ENCODE measurements around the gene SMAP1.
"Not testable (repeated sequence)": the region's sequence is repeated elsewhere in the genome, so short reads cannot be mapped to it uniquely, and the experiment has no call there.

The SMAP1 gene

DNA sequence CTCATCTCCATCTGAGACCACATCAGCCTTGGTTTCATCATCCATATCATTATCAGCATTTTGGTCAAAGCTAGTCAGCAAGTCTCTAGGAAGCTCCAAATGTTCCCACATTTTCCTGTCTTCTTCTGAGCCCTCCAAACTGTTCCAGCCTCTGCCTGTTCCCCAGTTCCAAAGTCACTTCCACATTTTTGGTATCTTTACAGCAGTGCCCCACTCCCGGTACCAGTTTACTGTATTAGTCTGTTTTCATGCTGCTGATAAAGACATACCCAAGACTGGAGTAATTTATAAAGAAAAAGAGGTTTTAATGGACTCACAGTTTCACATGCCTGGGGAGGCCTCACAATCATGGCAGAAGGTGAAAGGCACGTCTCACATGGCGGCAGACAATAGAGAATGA lies 74.8 kb downstream of the SMAP1 start:
- DNase-seq = not testable (repeated sequence)

DNA sequence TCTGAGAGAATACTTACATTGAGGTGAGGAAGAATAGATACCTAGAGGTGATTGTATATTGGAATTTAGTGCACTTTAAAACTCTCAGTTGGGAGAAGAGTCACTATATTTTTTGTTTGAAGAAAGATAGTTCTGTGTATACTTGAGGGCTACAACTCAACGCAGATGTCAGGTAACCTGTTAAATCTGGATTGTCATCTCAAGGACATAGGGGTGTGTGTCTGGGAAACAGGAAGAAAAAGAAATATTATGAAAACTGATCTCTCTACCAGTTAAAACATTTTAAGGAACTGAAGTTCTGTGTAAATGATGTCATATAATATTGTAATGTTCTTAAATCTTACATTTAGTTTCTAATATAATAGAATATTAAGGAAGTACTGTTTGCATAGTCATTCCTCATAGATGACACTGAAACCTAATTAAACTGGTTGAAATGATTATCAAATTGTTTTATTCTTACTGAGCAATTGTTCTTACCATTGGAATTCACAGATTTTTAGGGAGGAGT lies 86.2 kb downstream of the SMAP1 start:
- DNase-seq = no peak

DNA sequence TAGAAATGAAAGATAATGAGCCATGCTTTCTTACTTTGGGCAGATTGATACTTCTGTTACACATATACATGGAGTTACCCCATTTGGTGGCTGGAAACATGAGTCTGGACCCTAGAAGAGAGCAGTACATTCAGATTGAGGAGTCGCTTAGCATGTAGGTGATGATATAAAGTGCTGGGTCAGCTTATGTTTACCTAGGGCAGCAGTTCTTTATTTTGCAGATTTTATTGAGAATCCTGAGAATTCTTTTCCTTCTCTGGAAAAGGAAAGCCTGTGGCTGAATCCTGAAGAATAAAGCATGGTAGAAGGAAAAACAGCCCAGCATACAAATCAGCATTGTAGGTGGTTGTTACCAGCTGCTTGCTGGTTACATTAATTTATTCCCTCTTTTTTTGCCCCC lies 91.2 kb downstream of the SMAP1 start:
- no peak for DNase-seq

DNA sequence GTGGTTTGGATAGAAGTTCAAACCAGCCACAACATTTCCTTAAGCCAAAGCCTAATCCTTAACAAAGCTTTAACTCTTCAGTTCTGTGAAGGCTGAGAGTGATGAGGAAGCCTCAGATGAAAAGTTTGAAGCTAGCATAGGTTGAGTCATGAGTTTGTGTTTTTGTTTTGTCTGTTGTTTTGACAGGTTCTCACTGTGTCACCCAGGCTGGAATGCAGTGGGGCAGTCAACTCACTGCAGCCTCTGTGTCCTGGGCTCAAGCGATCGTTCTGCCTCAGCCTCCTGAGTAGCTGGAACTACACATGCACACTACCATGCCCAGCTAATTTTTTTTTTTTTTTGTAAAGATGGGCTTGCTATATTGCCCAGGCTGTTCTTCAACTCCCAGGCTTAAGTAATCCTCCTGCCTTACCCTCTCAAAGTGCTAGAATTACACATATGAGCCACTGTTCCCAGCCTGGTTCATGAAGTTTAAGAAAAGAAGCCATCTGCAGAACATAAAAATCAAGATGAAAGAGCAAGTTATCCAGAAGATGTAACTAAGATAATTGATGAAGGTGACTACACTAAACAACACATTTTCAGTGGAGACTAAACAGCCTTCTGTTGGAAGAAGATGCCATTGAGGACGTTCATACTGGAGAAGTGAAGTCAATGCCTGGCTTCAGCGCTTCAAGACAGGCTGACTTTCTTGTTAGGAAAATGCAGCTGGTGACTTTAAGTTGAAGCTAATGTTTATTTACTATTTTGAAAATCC lies 96.2 kb downstream of the SMAP1 start:
- no peak for DNase-seq

DNA sequence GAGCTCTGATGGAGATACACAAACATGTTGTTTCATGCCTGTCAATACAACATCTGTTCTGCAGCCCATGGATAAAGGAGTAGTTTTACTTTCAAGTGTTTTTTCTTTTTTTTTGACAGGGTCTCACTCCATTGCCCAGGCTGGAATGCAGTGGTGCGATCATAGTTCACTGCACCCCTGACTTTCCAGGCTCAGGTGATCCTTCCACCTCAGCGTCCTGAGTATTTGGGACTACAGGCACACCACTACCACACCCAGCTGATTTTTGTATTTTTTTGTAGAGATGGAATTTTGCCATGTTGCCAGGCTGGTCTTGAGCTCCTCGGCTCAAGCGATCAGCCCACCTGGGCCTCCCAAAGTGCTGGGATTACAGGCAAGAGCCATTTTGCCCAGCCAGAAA lies 97.0 kb downstream of the SMAP1 start:
- DNase-seq = no peak

DNA sequence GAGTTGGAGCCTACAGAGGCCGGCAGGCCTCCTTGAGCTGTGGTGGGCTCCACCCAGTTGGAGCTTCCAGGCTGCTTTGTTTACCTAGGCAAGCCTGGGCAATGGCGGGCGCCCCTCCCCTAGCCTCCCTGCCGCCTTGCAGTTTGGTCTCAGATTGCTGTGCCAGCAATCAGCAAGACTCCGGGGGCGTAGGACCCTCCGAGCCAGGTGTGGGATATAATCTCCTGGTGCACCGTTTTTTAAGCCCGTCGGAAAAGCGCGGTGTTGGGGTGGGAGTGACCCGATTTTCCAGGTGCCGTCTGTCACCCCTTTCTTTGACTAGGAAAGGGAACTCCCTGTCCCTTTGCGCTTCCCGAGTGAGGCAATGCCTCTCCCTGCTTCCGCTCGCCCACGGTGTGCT lies 103.7 kb downstream of the SMAP1 start:
- not testable (repeated sequence) for DNase-seq

DNA sequence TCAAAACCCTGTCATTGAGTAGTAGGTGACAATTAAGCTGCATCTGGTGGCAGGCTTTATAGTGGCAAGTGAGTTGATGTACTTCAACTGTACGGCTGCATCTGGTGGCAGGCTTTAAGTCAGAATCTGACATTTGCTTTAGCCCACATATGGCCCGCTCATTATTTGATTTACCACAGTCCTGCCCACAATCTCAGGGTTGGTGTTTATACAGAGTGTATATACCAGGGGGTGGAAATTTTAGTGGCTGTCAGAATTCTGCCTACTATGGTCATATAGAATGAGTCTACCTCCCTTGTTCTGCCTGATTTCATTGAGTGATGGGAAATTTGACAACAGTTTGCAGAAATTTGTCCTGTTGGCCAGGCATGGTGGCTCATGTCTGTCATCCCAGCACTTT lies 112.3 kb downstream of the SMAP1 start:
- DNase-seq = no peak

DNA sequence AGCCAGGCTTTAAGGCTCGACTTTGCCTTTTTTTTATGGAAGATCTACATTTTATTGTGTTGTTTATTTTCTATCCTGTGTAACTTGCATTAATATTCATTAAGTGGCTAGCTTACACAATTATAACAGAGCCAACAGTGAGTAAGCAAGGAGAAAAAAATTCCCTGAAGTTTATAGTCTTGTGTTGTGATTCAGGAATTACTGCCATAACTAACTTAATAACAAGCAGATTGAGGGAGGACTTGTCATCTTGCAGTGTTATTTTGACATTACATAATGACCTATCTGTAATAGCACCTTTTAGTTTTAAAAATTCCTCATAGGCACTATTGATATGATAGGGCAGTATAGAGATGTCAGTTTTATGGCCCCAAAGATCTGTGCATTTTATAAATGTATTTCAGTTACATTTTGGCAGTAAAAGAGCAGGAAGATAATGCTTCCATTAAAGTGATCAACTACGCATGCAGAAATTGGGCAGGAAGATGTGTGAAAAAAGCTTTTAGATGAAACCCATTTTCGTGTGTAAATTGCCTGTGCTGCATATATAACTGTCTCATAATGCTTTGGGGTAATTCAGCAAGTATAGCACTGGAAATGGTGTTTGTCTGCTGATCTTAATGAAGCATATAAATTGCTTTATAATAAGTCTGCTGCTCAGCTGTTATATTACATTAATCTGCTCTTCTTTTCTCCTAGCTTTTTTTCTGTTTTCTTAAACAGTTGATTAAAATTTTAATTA lies 123.0 kb downstream of the SMAP1 start:
- DNase-seq = no peak

DNA sequence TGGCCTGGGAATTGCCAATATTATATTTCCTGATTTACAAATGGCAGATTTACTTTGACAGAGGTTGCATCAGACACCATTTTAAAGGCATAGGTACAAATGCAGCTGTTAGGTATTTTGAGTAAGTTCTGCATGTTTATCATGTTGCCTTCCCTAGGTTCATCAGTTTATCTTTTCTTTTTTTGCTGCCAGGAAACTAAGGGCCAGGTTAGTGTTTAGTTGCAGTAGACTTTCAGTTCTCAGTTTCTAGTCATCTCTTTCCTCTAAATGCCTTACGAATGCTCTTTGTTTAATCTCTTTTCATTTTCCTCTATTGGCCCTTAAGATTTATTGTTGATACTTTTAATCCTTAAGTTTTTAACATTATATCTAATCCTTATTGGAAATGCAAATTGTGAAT lies 129.9 kb downstream of the SMAP1 start:
- DNase-seq = no peak

DNA sequence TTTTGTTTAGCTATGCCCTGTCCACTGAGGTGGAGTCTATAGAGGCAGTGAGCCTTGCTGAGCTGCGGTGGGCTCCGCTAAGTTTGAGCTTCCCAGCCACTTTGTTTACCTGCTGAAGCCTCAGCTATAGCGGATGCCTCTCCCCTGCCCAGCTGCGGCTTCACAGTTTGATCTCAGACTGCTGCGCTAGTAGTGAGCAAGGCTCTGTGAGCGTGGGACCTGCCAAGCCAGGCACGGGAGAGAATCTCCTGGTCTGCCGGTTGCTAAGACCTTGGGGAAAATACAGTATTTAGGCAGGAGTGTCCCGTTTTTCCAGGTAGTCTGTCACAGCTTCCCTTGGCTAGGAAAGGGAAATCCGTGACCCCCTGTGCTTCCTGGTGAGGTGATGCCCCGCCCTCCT lies 138.4 kb downstream of the SMAP1 start:
- no peak for DNase-seq

DNA sequence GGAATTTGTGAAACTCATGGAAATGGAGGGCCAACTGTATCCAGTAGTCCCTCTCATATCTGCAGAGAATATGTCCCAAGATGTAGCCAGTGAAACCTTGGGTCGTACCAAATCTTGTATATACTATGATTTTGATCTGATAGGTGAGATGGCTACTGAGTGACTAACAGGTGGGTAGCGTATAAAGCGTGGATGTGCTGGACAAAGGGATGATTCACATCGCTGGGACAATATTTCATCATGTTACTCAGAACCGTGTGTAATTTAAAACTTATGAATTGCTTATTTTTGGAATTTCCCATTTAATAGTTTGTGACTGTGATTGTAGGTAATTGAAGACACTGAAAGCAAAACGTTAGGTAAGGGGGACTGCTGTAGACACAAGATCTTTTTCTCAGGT lies 144.1 kb downstream of the SMAP1 start:
- DNase-seq = no peak

DNA sequence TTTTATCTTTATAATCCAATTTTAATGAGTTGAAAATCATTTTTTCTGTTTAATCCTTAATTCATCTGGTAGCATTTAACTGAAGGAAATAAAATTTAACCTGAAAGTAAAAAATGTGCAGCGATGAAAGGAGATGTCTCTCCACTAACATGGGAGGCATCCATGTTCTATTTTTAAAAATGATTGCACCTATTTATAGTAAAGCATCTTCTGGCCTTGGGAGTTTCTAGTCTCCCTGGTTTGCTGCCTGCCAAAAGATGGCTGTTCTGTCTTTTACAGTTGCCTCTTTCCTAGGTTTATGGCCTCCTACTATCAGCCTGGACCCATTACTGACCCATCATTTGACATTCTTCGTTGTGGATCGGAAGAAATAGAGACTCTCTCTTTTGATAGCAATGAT lies 146.2 kb downstream of the SMAP1 start:
- no peak for DNase-seq

DNA sequence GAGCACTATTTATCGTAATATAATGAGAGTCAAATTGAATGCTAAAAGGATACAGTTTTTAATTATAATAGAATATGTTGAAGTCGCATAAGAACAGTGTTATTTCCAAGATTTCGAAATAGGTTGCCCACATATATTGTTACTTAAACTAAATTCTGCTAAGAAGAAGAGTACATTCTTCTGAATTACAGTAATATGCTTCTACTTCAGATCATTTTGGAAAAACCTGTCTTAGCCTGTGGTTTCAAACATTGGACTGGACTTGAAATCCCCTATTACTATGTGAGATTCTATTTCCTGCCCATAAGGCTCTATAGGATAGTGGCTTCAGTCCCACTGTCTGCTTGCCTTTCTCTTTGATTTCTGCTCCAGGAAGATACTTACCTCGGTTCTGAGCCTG lies 152.0 kb downstream of the SMAP1 start:
- DNase-seq = no peak

DNA sequence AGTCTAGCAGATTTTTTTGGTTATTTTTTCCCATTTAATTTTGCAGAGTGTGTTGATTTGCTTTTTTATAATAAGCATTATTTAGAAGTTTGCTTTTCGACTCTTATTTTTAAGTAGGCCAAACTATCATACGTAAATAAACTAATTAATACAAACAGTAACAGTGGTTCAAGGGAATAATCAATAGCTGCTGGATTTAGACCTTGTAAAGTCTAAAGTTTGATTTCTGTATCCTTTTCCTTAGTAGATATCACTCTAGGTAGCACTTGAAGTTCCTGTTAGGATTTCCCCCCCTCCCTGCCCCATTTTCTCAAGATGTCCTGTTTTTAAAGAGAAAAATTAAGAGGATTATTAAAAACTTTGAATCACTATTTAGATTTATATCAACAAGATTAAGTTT lies 153.1 kb downstream of the SMAP1 start:
- DNase-seq = no peak

DNA sequence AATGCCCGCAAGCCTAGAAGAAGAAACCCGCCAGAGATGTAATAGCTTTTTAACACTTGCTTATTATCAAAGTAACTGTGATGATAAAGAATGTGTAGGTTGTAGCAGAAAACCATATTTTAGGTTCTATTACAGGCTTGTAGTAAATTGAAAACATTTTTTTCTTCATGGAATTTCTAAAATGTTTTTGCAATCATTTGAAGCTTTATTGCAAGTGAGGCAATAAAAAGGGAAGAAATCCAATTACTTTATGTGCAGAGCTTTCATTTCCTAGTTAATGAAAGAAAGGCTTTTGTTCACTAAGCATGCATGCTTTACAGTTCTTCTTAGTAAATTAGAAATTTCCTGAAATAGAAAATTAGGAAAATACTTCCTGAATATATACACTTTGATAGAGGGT lies 154.1 kb downstream of the SMAP1 start:
- DNase-seq = no peak

DNA sequence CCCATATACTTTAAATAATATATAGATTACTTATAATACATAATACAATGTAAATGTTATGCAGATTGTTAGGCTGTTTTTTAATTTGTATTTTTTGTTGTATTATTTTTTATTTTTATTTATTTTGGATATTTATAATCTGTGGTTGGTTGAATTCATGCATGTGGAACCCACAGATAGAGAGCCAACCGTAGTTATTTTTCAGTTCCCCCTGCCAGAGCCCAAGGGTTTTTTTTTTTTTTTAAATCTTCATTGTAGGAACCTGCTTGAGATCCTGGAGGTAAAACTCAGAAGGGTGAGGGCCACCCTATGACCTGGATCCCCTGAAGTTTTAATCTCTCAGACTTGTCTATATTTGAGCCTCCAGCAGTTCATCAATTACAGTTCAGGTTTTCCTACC lies 156.0 kb downstream of the SMAP1 start:
- DNase-seq = no peak

DNA sequence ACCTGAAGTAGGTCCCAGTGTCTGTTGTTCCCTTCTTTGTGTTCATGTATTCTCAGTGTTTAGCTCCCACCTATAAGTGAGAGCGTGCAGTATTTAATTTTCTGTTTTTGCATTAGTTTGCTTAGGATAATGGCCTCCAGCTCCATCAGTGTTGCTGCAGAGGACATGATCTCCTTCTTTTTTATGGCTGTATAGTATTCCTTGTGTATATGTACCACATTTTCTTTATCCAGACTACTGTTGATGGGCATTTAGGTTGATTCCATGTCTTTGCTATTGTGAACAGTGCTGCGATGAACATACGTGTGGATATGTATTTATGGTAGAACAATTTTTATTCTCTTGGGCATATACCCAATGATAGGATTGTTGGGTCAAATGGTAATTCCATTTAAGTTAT lies 163.7 kb downstream of the SMAP1 start:
- DNase-seq = no peak

DNA sequence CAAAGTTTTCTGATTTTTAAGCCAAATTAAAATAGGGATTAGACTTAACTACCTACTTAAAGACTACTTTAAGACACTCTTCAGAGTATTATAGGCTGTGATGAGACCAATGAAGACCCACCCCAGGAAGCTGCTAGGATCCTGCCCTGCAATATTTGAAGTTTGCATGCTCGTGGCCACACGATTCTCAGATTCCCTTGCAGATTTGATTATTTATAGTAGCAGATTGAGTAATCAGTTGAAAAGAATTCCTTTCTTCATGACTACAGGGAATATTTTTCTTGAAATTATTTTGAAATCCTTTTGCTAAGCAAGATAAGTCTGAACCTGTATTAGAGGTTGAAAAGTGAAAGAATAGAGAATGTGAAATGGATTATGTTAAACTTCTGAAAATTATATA lies 166.8 kb downstream of the SMAP1 start:
- DNase-seq = no peak

DNA sequence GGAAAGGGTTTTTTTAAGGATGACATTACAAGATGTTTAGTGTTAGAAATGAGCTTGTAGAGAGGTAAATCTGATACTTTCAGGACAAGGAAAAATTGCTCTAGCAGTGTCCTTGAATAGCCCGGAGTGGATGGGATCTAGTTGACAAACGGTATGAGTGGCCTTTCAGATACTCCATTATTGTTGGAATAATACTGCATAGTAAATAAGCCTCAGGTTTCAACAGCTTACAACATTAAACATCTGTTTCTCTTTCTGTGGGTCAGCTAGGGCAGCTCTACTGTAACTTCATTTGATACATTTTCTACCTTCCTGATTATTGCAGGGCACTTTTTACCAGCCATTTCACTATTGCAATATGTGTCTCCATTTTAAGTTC lies 171.2 kb downstream of the SMAP1 start:
- no peak for DNase-seq

DNA sequence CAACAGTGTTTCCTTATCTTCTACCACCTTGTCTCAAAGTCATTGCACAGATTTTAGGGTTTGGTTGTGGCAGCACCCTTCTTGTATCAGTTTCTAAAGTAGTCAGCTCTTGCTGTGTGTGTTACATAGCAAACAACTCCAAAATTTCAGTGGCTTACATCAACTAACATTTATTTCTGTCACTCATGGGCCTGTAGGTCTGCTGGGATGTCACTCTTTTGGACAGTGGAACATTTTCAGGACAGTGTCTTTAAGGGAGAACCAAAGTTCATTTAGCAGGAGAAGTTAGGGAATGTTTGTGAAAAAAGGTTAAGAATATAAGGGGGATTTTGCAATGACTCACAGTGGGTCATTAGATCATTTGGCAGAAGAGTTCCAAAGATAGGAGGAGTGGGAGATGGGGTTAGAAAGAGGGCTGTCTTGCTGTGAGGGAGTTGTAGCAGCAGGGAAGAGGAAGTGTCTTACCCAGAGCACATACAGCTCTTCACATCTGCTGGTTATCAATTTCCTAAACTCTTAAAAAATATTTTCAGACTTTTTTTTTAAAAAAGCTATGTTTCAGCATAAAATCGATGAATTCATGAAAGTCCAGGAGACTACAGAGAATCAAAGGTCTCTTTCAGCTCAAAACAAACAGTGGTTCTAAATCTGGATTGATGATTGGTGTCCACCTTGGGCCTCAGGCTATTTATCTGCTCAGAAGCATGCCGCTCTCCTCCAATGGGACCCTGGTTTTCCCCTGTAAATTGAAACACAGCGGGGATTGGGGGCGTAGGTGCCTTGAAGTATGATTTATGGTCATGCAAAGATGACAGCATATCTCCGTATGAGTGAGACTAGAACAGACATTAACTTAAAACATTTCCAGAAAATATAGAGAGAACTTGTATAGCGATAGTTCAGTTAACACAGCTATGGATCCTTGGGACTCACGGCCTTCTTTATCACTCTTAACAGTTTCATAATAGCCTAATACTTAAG lies 171.9 kb downstream of the SMAP1 start:
- DNase-seq = no peak

DNA sequence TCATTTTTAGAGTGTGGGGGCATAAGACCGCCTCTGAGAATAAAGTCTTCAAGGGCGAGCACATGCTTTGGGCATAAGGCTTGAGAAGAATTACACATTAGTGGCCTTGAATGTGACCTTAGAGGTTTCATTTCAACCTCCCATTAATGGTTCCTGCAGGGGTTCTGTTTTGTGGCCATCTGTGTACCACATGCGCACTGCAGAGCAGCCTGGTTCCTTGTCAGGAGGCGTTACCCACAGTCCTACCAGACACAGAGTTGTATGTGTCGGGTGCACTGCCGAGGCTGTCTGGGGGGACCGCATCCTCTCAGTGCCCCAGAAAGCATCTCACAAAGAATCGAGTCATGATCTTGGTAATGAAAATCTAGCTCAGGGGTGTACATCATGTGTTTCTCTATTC lies 173.4 kb downstream of the SMAP1 start:
- DNase-seq = no peak

DNA sequence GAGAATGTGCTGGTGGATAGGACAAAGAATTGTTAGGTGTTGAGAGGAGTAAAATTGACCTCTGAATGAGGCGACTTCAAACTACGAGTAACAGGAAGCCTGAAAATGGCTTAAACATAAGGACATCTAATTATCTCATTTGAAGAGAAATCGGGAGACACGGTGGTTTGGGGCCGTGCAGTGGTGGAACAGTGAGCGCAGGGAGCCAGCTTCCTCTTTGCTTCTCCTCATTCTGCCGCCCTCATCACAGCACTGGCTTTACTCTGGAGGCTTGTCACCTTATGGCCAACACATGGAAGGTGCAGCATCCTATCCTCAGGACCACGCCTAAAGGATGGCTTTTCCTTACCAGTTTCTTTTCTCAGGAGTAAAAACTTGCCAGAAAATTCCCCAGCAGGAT lies 174.9 kb downstream of the SMAP1 start:
- DNase-seq = no peak

DNA sequence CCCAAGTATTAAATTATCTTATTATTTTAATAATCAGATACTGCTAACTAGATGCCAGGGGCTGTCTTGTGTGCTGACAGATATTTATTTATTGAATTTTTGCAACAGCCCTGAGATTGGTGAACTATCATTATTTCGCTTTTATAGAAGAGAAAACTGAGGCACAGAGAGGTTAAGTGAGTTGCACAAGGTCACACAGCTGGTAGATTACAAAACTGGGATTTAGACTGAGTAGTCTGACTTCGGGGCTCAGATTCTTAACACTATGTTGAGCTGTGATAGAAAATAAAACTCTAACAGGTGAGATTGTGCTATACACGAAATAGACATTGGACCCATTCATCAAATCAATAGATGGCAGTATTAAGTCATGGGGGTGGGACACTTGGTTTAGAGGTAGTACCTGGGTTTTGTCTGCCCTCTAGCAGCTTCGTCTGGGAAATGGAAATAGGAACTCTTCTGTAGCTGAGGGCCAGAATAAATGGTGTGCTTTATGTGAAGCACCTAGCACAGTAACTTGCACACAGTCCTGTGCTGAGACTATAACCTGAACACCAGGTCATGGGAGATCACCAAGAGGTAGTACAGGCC lies 175.7 kb downstream of the SMAP1 start:
- DNase-seq = no peak
